Measurements from ENCODE around the gene ISYNA1. TPM values are rescaled to one million over a fixed set of nuclear protein-coding genes. Genes with fewer than 3 reads are reported as not detected.

ISYNA1 gene
- total and polyA plus RNA-seq, 2 of the 13 experiments (the other 11 are each of a cell fraction or from before 2014, with no cell fraction given), result 29.6 to 48.5 TPM

GRCh38 chr19:18385675-18386542, 52.0 kb downstream of the ISYNA1 start, which contains the start of gene GDF15 (continued):
- peak; percentile 99 for TF ChIP-seq CBX1 (IDR thresholded peaks at IDR 0.05; ENCODE audit: low read depth)
- TF ChIP-seq ZNF724P (CRISPR knock-in tag; IDR thresholded peaks at IDR 0.05; ENCODE audit: borderline replicate concordance), result no peak; the same call in 1 of the 2 replicates
- TF ChIP-seq KAT8 (CRISPR knock-in tag; IDR thresholded peaks at IDR 0.05), result peak; percentile 82
- 0 out of 2 replicates have a peak, but pooled peaks have one; percentile 52 for TF ChIP-seq HBP1 (CRISPR knock-in tag; IDR thresholded peaks at IDR 0.05; ENCODE audit: low read depth)
- TF ChIP-seq ZKSCAN5 (CRISPR knock-in tag; IDR thresholded peaks at IDR 0.05), result no peak
- TF ChIP-seq DR1 (CRISPR knock-in tag; IDR thresholded peaks at IDR 0.05), result peak; percentile 99
- no peak for TF ChIP-seq RFX1 (IDR thresholded peaks at IDR 0.05)
- TF ChIP-seq PAWR (CRISPR knock-in tag; IDR thresholded peaks at IDR 0.05; ENCODE audit: borderline replicate concordance), result no peak
- TF ChIP-seq ZNF577 (CRISPR knock-in tag; IDR thresholded peaks at IDR 0.05; ENCODE audit: borderline replicate concordance, low read depth), result no peak
- peak; percentile 91; the same call in 1 of the 2 replicates for TF ChIP-seq FLYWCH1 (CRISPR knock-in tag; IDR thresholded peaks at IDR 0.05)
- TF ChIP-seq ZNF12 (CRISPR knock-in tag; IDR thresholded peaks at IDR 0.05), result peak; percentile 78; the same call in 1 of the 2 replicates
- TF ChIP-seq FOXP1 (IDR thresholded peaks at IDR 0.05), result 0 out of 2 replicates have a peak, but pooled peaks have one; percentile 70
- peak; percentile 88 for TF ChIP-seq FOXP1 (CRISPR knock-in tag; IDR thresholded peaks at IDR 0.05)
- TF ChIP-seq SP1 (IDR thresholded peaks at IDR 0.05), result no peak
- TF ChIP-seq SP1 (CRISPR knock-in tag; IDR thresholded peaks at IDR 0.05), result peak; percentile 70
- TF ChIP-seq ZNF274 (CRISPR knock-in tag; IDR thresholded peaks at IDR 0.05), result peak; percentile 35; the same call in 1 of the 2 replicates
- TF ChIP-seq ZNF281 (CRISPR knock-in tag; IDR thresholded peaks at IDR 0.05; ENCODE audit: borderline replicate concordance), result peak; percentile 37; the same call in 1 of the 2 replicates
- TF ChIP-seq DMAP1 (CRISPR knock-in tag; IDR thresholded peaks at IDR 0.05), result peak; percentile 75; the same call in 1 of the 2 replicates
- no peak; the same call in 1 of the 2 replicates for TF ChIP-seq ZNF562 (CRISPR knock-in tag; IDR thresholded peaks at IDR 0.05; ENCODE audit: borderline replicate concordance)
- TF ChIP-seq ATAD3A (CRISPR knock-in tag; IDR thresholded peaks at IDR 0.05), result no peak
- TF ChIP-seq SRSF4 (IDR thresholded peaks at IDR 0.05; ENCODE audit: low read depth, low read length, poor library complexity, severe bottlenecking), result no peak
- TF ChIP-seq ZNF331 (CRISPR knock-in tag; IDR thresholded peaks at IDR 0.05), result peak; percentile 90
- TF ChIP-seq ZNF205 (CRISPR knock-in tag; IDR thresholded peaks at IDR 0.05), result peak; percentile 76
- TF ChIP-seq ZNF124 (CRISPR knock-in tag; IDR thresholded peaks at IDR 0.05), result peak; percentile 89
- TF ChIP-seq ZNF33B (CRISPR knock-in tag; IDR thresholded peaks at IDR 0.05), result no peak
- 0 out of 2 replicates have a peak, but pooled peaks have one; percentile 20 for TF ChIP-seq MNT (IDR thresholded peaks at IDR 0.05)
- TF ChIP-seq ZBTB7A (CRISPR knock-in tag; IDR thresholded peaks at IDR 0.05), result 0 out of 2 replicates have a peak, but pooled peaks have one; percentile 59
